ENCODE measurements around the gene KCNH5.

KCNH5 gene

DNA sequence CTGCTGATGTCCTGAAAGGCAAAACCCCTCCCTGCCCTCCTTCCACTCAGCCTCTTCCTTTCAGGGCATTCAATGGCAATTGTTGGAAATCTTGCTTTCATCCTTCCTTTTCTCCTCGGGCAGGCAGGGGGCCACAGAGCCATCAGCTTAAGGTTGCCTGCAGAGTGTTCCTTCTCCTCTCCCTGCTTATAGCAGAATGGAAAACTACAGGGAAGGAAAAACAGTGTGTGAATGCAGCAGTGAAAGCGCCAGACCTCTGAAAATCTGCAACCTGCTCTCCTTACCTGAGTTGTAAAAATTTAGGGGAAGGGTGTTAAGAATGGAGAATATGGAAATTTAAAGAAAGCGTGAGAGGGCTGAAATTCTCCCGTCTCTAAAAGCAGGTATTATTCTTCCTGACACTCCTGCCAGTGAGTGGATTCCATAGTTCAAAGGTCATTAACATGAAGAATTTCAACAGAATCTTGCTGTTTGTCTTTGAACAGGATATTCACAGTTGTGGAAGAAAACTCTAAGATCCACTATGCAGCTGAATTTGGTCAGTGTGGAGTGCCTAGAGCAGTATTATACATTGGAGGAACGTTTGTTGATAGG, 348.8 kb downstream of the KCNH5 start:
- TF ChIP-seq CTCF (IDR thresholded peaks at IDR 0.05; ENCODE audit: unreplicated experiment in 3 of 3): no peak
- Mint-ChIP-seq H3K9me3 (no peaks in the 10 kb centered on the region), H3K27me3 (ENCODE audit: low read depth) (no peaks in the 10 kb centered on the region), H3K4me3 (no peak overlapping the region), H3K4me1 (no peaks in the 10 kb centered on the region), H3K36me3 (ENCODE audit: low read depth) (no peaks in the 10 kb centered on the region), H3K27ac (no peak overlapping the region)

DNA sequence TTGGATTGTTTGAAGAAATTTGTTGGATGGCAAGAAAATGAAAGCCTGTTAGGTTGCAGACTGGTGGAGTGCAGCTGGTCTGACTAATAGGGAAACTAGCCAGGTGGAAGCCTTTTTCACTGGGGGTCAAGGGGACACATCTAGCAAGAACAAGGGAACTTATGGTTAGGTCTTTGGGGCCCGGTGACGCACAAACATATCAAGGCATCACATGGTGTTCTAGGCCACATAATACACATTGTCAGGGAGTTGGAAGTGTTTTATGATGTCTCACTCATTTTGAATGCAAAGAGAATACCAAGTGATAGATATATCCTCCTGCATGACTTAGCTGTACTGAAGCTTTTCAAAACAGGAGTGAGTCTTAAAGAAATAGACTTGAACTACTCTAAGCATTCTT, 351.2 kb downstream of the KCNH5 start:
- H3K27me3 Mint-ChIP-seq (ENCODE audit: low read depth): no peaks in the 10 kb centered on the region
- no peak for TF ChIP-seq CTCF (IDR thresholded peaks at IDR 0.05; ENCODE audit: unreplicated experiment in 3 of 3)
- no peaks in the 10 kb centered on the region for H3K4me1 Mint-ChIP-seq
- no peak overlapping the region for H3K4me3 Mint-ChIP-seq
- H3K9me3 Mint-ChIP-seq: peaks cover 3% of the 10 kb centered on the region
- no peaks in the 10 kb centered on the region for H3K36me3 Mint-ChIP-seq (ENCODE audit: low read depth)
- no peak overlapping the region for H3K27ac Mint-ChIP-seq

DNA sequence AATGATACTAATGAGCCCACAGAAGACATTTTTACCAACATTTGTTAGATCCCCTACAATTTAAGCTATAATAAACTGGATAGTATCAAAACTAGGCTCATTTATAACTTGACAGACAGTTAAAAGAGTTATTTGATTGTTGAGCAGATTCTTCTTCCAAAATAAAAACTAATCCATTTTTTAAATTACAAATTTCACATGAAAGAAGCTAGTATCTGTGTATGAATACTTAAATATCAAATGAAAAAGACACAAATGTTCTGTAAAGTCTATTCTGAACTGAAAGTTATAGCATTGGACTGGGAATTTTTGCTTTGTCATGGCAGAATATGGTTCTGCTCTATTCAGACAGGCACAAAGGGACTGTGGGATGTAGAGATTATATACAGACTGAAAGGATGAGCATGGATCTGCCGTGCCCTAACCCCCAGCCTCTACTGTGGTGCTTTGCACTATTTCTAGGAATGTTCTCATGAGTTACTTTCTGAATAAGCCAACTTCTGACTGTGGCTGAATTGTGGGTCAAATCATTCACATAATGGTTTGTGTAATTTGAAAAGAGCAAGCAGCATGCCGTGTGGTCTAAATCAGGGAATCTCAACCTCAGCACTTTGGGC, 352.7 kb downstream of the KCNH5 start:
- no peak for TF ChIP-seq CTCF (IDR thresholded peaks at IDR 0.05; ENCODE audit: unreplicated experiment in 3 of 3)
- Mint-ChIP-seq H3K27me3 (ENCODE audit: low read depth) (no peaks in the 10 kb centered on the region), H3K4me1 (no peaks in the 10 kb centered on the region), H3K36me3 (ENCODE audit: low read depth) (no peaks in the 10 kb centered on the region), H3K27ac (no peak overlapping the region), H3K4me3 (no peak overlapping the region), H3K9me3 (peaks cover 9% of the 10 kb centered on the region)

- Mint-ChIP-seq H3K27me3 (ENCODE audit: low read depth) (no peaks in the 10 kb centered on the region), H3K4me1 (no peaks in the 10 kb centered on the region), H3K36me3 (ENCODE audit: low read depth) (no peaks in the 10 kb centered on the region), H3K4me3 (no peak overlapping the region), H3K9me3 (peaks cover 11% of the 10 kb centered on the region), H3K27ac (no peak overlapping the region)
- TF ChIP-seq CTCF (IDR thresholded peaks at IDR 0.05; ENCODE audit: unreplicated experiment in 3 of 3): no peak
Measured at GRCh38 chr14:62691647-62692489, 353.4 kb downstream of the KCNH5 start.

- TF ChIP-seq CTCF (IDR thresholded peaks at IDR 0.05; ENCODE audit: unreplicated experiment in 3 of 3): no peak
- Mint-ChIP-seq H3K36me3 (ENCODE audit: low read depth) (no peaks in the 10 kb centered on the region), H3K4me1 (no peaks in the 10 kb centered on the region), H3K27me3 (ENCODE audit: low read depth) (no peaks in the 10 kb centered on the region), H3K27ac (no peak overlapping the region), H3K4me3 (no peak overlapping the region), H3K9me3 (peaks cover 11% of the 10 kb centered on the region)
Measured at GRCh38 chr14:62689733-62690132, 355.5 kb downstream of the KCNH5 start.

Data from nephron (organoid).